SK-N-MC (cell line): ENCODE data around the gene HADHB.
"Not testable (repeated sequence)": the region's sequence is repeated elsewhere in the genome, so short reads cannot be mapped to it uniquely, and the experiment has no call there.

Experiments
- DNase-seq: peaks from one replicate; pipeline ENCODE4 v3.0.0-alpha.2; 2011; ENCODE audit warnings: low read depth, low spot score
- H3K27ac ChIP-seq: fragments of 200-600 bp; sonication (generic); 2 replicates; pipeline ENCODE4 v1.5.1; 2016; ENCODE audit warnings: mixed run types
- H3K36me3 ChIP-seq: fragments of 200-600 bp; sonication (generic); 2 replicates; pipeline ENCODE4 v1.6.1; 2017; ENCODE audit warnings: antibody characterized with exemption, low read length, mixed read lengths; ENCODE audit not compliant: insufficient read depth
- H3K4me3 ChIP-seq: fragments of 200-600 bp; sonication (generic); 2 replicates; pipeline ENCODE4 v1.5.1; 2016
- H3K9ac ChIP-seq: fragments of 200-600 bp; sonication (generic); 2 replicates; pipeline ENCODE4 v1.8.0; 2017; ENCODE audit warnings: mixed run types, mixed read lengths; ENCODE audit not compliant: insufficient read length
- H3K9me3 ChIP-seq: fragments of 200-600 bp; sonication (generic); 2 replicates; pipeline ENCODE4 v1.6.1; 2017; ENCODE audit warnings: low read depth, mild to moderate bottlenecking, antibody characterized with exemption, low read length, moderate library complexity, mixed read lengths
- EZH2 ChIP-seq: fragments of 200-600 bp; sonication (generic); IDR thresholded peaks from one replicate; pipeline ENCODE4 v1.6.1; 2017; ENCODE audit warnings: antibody characterized with exemption
- FOXP2 ChIP-seq: optimal IDR thresholded peaks from 2 replicates; pipeline ENCODE3; 2011; ENCODE audit warnings: mild to moderate bottlenecking, moderate library complexity; ENCODE audit not compliant: insufficient read depth; ENCODE audit errors: extremely low read length, control extremely low read depth
- POLR2AphosphoS5 ChIP-seq: IDR thresholded peaks from 2 replicates; pipeline ENCODE4 v1.6.1; 2012; ENCODE audit warnings: mild to moderate bottlenecking, low read depth, low read length, borderline replicate concordance

The HADHB gene

DNA sequence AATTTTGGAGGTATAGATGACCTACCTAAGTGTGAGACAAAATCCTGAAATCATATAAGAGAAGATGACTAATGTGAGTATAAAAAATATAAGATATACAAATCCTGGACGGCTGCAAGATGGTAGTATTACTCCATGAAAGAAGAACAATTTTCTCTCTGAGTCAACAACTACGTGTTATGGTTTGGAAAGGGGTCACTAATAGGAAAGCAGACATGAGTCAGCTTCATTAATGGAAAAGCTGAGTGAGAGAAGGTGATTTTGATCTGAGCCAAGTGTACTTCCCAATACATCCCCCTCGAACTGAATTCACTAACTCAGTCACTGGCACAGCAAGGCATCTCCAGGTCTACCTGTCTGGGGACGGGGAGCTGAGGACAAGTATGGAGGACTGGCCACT is 81.1 kb downstream of the HADHB start:
- 0 out of 2 replicates have a peak overlapping the region, but pooled peaks have one; percentile 43 for H3K27ac ChIP-seq
- no peak for DNase-seq
- no peaks in the 10 kb centered on the region for H3K36me3 ChIP-seq
- TF ChIP-seq POLR2AphosphoS5, result no peak
- TF ChIP-seq EZH2, result no peak
- TF ChIP-seq FOXP2, result no peak
- peak overlapping the region; percentile 28 for H3K9ac ChIP-seq
- H3K9me3 ChIP-seq, result no peaks in the 10 kb centered on the region
- H3K4me3 ChIP-seq, result no peak overlapping the region

DNA sequence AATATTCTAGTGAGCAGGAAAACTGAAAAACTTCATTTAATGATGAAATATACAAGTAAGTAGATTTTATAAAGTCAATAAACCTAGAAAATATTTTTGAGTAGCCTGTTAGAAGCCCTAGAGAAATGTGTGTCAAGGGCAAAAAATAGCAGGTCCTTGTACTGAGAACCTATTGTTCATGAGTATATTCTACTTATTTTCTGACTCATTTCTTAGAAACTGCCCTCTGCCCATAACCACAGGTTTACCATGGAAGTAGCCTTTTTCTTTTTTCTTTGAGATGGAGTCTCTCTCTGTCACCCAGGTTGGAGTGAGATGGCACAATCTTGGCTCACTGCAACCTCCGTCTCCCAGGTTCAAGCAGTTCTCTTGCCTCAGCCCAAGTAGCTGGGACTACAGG is 81.8 kb downstream of the HADHB start:
- no peaks in the 10 kb centered on the region for H3K36me3 ChIP-seq
- TF ChIP-seq FOXP2, result no peak
- no peak for TF ChIP-seq POLR2AphosphoS5
- no peak for TF ChIP-seq EZH2
- H3K27ac ChIP-seq, result peak overlapping the region; percentile 4; the same call in 1 of the 2 replicates

DNA sequence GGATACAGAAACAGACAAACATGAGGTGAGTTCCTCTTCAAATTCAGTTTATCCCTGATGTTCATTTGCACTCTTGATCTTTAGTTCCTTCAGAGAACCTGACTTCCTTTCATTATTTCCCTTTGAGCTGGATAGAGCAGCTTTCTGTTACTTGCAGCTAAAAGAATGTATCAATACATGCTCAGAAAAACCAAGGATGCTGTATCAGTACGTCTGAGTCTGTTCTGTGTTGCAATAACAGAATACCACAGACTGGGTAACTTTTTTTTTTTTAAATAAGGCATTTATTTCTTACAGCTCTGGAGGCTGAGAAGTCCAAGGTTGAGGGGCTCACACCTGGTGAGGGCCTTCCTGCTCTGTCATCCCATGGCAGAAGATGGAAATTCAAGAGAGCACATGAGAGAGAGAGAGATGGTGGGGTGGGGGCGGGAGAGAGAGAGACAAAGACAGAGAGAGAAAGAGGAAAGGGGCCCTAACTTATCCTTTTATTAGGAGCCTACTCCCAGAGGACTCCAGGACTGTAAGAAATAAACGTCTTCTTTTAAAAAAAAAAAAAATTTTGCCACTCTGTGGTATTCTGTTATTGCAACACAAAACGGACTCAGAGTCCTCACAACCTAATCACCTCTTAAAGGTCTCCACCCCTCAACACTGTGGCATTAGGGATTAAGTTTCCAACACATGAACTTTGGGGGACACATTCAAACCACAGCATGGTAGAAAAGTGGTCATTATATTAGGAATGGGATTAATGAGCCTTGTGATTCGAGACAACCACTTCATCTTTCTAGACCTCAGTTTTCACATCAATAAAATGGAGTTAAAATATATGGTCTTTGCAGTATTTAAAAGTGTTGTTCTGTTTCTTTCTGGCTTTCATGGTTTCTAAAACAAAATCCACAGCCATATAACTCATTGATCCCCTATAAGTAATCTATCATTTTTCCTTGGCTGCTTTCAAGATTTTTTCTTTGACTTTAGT is 82.8 kb downstream of the HADHB start:
- no peak for TF ChIP-seq FOXP2
- H3K36me3 ChIP-seq, result no peaks in the 10 kb centered on the region
- DNase-seq, result no peak
- H3K4me3 ChIP-seq, result no peak overlapping the region
- H3K9ac ChIP-seq, result no peak overlapping the region
- no peaks in the 10 kb centered on the region for H3K9me3 ChIP-seq
- H3K27ac ChIP-seq, result peak overlapping the region; percentile 72

More for the DNA sequence above, 81.8 kb downstream of the HADHB start:
- Histone ChIP-seq H3K9ac (no peak overlapping the region), H3K4me3 (no peak overlapping the region), H3K9me3 (no peaks in the 10 kb centered on the region)
- DNase-seq, result no peak

DNA sequence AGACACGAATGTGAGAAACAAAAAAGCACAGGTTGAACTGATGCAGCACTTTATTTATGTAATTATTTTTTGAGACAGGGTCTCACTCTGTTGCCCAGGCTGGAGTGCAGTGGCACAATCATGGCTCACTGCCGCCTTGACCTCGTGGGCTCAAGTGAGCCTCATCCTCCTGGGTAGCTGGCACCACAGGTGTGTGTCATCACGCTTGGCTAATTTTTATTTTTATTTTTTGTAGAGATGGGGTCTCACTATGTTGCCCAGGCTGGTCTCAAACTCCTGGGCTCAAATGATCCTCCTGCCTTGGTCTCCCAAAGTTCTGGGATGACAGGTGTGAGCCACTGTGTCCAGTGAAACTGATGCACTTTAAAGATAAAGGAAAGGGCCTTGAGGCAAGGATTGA is 84.3 kb downstream of the HADHB start:
- H3K4me3 ChIP-seq, H3K36me3 ChIP-seq, H3K27ac ChIP-seq, H3K9me3 ChIP-seq, DNase-seq: not testable (repeated sequence)
- peak overlapping the region; percentile 28 for H3K9ac ChIP-seq

DNA sequence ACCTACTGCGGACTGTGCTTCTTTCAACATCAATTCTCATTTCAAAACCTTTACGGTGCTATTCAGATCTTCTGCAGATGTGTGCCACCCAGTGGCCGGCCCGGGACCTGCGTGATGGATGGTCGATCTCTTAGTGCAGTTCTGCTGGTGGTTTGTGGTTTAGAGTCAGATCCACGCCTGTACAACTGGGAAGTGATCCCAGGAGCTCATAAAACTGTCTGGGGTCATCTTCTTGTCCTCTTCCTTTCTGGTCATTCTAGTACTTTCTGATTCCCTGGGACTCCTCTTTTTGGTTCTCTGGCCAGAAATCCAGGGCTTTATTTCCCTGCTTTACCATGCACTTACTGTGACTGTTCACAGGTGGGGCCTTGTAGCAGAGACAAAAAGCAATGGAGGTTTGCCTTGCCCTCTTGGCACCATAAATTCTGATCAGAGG is 85.4 kb downstream of the HADHB start:
- Histone ChIP-seq H3K27ac (no peak overlapping the region), H3K9me3 (no peaks in the 10 kb centered on the region), H3K36me3 (no peaks in the 10 kb centered on the region), H3K4me3 (no peak overlapping the region), H3K9ac (peak overlapping the region; percentile 13)
- no peak for DNase-seq
- TF ChIP-seq POLR2AphosphoS5, result peak; percentile 24; the same call in 1 of the 2 replicates
- no peak for TF ChIP-seq EZH2

DNA sequence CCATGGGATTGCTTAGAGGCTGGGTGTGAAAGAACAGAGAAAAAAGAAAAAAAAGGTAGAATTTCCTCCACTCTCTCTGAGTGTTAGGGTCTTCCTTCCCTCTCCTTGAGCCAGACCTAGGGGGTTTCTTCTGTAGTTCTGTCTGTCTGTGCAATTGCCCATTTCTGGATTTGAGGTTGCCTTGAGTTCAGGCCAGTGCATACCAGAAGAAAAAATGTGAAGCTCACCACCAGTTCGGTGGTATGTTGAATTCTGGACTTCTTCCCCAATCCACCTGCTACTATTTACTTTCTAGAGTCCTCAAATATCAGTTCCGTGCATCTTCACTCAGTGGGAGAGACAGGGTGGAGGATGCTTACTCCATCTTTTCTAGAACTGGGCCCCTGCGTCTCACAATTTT is 85.9 kb downstream of the HADHB start:
- H3K36me3 ChIP-seq, result no peaks in the 10 kb centered on the region
- no peak overlapping the region for H3K27ac ChIP-seq
- peak overlapping the region; percentile 13 for H3K9ac ChIP-seq
- H3K9me3 ChIP-seq, result no peaks in the 10 kb centered on the region
- no peak for DNase-seq
- no peak for TF ChIP-seq EZH2
- TF ChIP-seq POLR2AphosphoS5, result no peak
- TF ChIP-seq FOXP2, result no peak
- no peak overlapping the region for H3K4me3 ChIP-seq

DNA sequence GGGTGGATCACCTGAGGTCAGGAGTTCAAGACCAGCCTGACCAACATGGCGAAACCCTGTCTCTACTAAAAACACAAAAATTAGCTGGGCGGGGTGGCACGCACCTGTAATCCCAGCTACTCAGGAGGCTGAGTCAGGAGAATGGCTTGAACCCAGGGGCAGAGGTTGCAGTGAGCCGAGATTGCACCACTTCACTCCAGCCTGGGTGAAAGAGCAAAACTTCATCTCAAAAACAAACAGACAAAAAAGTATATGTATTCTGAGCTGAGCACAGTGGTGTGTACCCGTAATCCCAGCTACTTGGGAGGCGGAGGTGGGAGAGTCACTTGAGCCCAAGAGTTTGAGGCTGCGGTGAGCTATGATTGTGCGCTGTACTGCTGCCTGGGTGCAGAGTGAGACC is 86.6 kb downstream of the HADHB start:
- not testable (repeated sequence) for H3K36me3 ChIP-seq, H3K4me3 ChIP-seq, DNase-seq, H3K9ac ChIP-seq, H3K9me3 ChIP-seq, H3K27ac ChIP-seq

DNA sequence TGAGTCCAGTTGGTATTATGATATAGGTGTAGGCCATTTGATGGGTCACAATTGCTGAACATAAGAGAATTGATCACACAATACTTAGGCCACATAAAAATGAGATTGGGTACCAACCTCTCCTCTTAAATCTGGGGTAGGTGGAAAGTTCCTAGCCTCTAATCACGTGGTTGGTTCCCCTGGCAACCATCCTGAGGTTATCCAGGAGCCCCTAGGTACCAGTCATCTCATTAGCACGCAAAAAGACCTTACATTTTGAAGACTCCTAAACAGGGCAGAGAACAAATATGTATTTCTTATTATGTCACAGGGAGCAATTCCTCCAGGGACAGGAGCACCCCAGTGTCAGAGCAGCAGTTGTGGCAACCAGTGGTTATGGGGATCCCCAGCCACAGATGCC is 88.6 kb downstream of the HADHB start:
- Histone ChIP-seq H3K9me3 (no peaks in the 10 kb centered on the region), H3K4me3 (no peak overlapping the region), H3K36me3 (no peaks in the 10 kb centered on the region), H3K27ac (no peak overlapping the region), H3K9ac (no peak overlapping the region)
- TF ChIP-seq POLR2AphosphoS5 (no peak), EZH2 (no peak), FOXP2 (no peak)
- no peak for DNase-seq

DNA sequence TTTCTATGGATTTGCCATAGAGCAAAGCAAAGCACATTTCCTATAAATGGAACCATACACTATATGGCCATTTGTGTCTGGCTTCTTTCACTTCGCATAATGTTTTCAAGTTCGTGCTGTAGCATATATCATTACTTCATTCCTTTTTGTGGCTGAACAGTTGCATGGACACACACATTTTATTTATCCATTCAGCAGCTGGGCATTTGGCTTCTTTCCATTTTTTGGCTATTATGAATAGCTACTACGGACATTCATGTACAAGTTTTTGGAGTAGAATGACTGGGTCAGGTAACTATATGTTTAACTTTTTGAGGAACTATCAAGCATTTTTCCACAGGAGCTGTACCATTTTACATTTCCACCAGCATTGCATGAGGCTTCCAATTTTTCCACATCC is 90.5 kb downstream of the HADHB start:
- DNase-seq, result no peak
- H3K9me3 ChIP-seq, result no peaks in the 10 kb centered on the region

DNA sequence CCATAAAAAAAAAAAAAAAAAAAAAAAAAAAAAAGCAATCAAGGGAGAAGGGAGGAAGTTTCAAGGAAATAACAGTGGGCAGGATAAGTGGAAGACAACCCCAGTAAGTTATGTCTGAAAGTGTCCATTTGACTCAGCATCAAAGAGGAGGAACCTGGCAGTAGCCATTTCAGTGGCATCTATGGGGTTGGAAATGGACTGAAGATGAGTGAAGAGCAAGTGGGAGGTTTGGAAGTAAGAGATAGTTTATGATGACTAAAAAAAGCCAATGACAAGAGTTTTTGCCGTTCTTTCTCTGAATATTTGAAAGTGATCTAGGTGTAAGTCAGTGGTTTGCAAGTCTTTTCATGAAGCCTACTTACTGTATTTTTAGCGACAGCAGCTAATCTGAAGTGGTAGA is 92.0 kb downstream of the HADHB start:
- Histone ChIP-seq H3K9me3 (no peaks in the 10 kb centered on the region), H3K9ac (no peak overlapping the region), H3K36me3 (no peaks in the 10 kb centered on the region), H3K4me3 (no peak overlapping the region), H3K27ac (no peak overlapping the region)
- no peak for DNase-seq
- TF ChIP-seq EZH2 (no peak), FOXP2 (no peak), POLR2AphosphoS5 (no peak)

More for the DNA sequence above, 90.5 kb downstream of the HADHB start:
- no peak overlapping the region for H3K4me3 ChIP-seq
- no peak overlapping the region for H3K9ac ChIP-seq
- no peak overlapping the region for H3K27ac ChIP-seq
- TF ChIP-seq POLR2AphosphoS5 (no peak), FOXP2 (no peak)
- no peaks in the 10 kb centered on the region for H3K36me3 ChIP-seq
